Iris pigment epithelial cell (primary cell): ENCODE data around the gene PAX4.

Source experiments
- DNase-seq: peaks from one replicate; pipeline ENCODE4 v3.0.0-alpha.2; 2011; ENCODE audit warnings: low read depth

PAX4 gene, protein sequence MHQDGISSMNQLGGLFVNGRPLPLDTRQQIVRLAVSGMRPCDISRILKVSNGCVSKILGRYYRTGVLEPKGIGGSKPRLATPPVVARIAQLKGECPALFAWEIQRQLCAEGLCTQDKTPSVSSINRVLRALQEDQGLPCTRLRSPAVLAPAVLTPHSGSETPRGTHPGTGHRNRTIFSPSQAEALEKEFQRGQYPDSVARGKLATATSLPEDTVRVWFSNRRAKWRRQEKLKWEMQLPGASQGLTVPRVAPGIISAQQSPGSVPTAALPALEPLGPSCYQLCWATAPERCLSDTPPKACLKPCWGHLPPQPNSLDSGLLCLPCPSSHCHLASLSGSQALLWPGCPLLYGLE

GRCh38 chr7:127618042-127618441, at the start of gene PAX4:
PAX4 (minus strand) TSS chr7:127618142; CDS start chr7:127615928, 2,214 bp downstream.
- DNase-seq: no peak

DNA sequence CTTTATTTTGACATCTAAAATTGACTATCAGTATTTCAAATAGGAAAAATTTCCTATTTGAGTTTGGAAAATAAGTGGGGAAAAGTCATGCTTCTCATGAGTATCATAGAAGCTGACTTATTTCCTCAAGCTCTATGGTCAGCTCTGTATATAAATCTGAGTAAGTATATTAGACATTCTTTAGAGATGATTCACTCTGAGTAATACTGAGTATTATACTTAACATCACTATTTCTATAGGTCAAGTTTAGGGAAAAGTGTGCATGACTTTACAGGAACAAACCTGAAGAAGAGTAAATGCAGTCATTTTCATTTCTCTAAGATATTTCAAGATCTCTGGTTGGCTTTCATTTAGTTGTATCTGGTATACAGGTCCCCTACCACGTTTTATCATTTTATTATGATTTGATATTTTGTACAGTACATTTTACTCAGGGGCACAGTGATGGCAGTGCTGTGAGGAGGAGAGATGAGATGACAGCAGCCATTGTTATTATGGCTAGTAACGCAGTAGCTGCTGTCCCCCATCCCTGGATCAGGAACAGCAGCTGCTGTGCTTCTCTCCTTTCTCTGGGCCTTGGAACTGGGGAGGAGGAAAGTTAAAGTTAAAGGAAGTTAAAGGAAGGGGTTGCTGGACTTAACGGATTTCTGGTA, 49.2 kb upstream of the PAX4 start:
- DNase-seq: peak; percentile 73

DNA sequence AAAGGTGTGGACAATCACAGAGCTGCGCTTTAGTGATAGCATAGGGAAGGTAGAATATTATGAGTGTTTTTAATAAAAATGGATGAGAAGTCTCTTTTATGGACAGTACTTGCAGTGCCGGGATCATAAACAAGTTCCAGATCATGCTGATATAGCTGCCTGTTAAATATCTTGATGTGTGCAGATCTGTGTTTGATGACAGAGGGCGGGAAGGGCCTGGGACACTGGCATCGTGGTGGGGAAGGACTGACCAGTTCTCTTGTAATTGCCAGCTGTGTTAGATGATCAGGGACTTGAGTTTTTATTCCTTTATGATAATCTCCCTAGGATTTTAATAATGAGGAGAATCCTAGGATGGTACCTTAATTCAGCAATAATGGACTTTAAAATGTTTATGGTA, 48.7 kb upstream of the PAX4 start:
- DNase-seq: no peak

DNA sequence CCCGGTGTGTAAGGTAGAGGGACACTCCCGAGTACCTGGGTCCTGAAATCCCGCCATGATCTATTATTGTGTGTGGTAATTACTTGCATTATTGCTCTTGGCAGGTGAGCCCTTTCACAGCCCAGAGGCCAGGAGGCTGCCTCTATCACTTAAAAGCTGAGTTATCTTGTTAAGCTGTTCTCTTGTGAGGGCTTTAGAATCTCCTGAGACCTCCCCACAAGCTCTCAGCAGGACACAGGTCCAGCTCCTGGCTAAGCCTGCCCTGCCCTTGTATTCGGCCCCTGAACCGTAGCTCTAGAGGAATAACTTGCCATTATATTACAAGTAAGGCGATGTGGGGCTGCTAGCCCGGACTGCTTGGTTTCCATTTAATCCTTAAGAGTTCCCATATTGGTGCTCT, 48.0 kb upstream of the PAX4 start:
- no peak for DNase-seq

GRCh38 chr7:127658970-127659630, 41.2 kb upstream of the PAX4 start:
- no peak for DNase-seq

- DNase-seq: no peak
These were observed 39.6 kb upstream of the PAX4 start for GRCh38 chr7:127657500-127657899.

DNA sequence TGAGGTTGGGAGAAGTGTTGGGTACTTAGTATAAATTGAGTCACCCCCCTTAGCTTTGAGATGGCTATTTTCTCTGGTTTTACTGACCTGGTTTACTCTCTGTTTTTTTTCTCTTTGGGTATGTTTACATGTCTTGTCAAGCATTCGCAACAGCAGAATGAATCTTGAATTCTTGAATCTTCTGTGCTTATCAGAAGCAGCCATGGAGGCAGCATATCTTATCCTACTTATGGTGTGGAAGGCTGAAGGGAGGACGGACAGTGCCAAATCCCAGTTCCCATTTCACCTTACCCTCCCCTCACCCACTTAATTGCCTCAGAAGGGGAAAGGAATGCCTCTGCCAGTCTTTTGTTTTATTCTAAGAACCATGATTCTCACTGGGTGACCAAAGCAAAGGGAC, 37.8 kb upstream of the PAX4 start:
- no peak for DNase-seq

- DNase-seq: peak; percentile 62
These were observed 36.8 kb upstream of the PAX4 start for GRCh38 chr7:127654404-127655394.

- DNase-seq: no peak
These were observed 35.5 kb upstream of the PAX4 start for GRCh38 chr7:127653396-127653795.

GRCh38 chr7:127652333-127653248, 34.6 kb upstream of the PAX4 start:
- peak; percentile 77 for DNase-seq

- peak; percentile 100 for DNase-seq
These were observed 33.8 kb upstream of the PAX4 start, which contains the start of gene SND1 for GRCh38 chr7:127651556-127652332. SND1 (plus strand) TSS chr7:127652194; CDS start chr7:127652374, 180 bp downstream.

GRCh38 chr7:127650847-127651555, 33.1 kb upstream of the PAX4 start:
- no peak for DNase-seq

DNA sequence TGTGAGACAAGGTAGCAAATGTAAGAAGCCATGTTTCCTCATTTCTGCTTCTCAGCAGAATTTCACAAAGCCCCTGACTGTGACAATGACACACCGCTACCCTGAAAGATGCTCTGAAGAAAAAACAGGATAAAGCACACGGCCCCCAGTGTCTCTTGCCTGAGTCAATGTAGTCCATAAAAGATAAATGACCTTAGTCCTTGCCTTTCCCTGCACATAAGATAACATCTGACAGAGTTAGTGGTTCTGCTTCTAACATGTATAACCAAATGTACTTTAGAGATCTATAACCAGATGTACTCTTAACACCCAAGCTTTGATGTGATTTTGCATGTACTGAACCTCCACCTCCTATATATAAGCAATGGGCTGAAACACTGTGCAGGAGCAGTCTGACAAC, 31.0 kb upstream of the PAX4 start:
- DNase-seq: no peak

GRCh38 chr7:127647636-127648035, 29.7 kb upstream of the PAX4 start:
- no peak for DNase-seq

DNA sequence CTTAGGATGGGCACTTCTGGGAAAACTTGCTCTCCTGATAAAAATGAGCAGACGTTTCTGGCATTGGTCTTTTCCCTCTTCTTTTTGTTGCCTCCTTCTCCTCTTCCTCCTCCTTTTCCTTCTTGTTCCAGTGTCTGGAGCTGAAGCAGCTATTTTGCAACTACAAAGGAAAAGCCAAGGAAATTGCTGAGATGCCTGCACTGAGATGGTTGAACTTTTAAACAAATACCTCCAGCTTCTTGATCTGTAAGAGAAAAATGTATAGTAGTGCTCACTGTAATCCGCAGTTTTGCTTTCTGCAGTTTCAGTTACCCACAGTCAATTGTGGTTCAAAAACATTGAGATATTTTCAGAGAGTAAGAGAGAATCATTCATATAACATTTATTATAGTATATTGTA, 26.5 kb upstream of the PAX4 start:
- DNase-seq: peak; percentile 40

GRCh38 chr7:127638197-127638596, 20.3 kb upstream of the PAX4 start:
- no peak for DNase-seq

DNA sequence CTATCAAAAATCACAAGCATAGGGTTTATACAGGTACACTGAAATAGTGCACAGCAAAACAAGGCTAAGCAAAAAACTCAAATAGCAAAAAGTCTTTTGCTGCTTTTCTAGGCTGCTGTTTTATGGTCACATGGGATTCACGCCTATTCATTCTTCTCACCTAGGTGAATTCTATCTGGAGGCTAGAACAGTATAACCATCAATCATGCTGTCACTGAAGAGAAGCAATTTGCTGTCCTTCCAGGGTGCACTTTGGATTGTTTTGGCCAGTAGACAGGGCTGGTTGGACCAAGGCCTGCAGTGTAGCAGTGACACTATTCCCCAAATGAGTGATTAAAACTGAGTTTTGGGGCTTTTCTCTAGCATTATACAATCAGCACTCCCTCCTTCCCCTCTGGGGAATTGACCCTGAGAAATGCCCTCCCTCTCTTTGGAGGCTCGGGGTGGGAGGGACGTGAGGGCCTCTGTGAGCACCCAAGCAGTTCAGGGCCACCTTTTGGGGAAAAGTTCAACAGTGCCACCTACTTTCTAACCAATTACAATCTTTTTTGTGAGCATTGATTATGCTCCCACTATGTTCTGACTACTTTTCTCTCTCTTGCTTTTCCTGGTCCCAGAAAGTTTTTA, 17.8 kb upstream of the PAX4 start:
- no peak for DNase-seq

DNA sequence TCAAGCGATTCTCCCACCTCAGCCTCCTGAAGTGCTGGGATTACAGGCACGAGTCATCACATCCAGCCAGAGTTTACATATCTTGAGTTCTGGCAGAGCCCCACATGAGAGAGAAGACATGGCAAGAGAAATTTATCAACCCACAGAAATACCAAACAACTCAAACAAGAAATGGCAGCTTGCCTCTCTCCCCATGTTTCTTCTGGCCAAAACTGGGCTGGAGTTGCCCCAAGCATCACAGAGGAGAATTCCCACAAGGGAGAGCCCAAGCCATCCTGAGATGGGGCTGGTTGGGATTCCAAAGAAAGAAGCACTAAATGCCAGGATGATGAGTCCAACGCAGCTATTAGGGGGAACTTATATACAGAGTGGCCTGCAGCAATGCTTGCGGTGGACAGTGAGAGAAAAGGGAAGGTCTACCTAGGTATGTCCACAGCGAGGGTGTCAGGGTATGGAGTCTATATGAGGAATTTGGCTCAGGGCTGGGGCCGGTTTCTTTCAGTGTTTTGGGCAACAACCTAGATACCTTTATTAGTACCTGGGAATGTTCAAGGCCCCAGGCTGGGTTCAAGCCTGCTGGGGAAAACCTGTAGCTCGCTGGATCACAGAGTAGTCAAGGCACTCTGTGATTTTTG, 14.5 kb upstream of the PAX4 start:
- DNase-seq: peak; percentile 36
